ENCODE results near the gene SERPINA4. TPM values are rescaled to one million over a fixed set of nuclear protein-coding genes. Genes with fewer than 3 reads are reported as not detected.

SERPINA4 gene
- total RNA-seq, 1 experiment from 2014 or later: not detected

- no peak overlapping the region for H4K91ac ChIP-seq (ENCODE audit: insufficient read length, low read depth, low read length)
- H3K23ac ChIP-seq (ENCODE audit: insufficient read length, low read depth, low read length): no peak overlapping the region
- H4K8ac ChIP-seq (replicated peaks; ENCODE audit: insufficient read length, low read depth, low read length): no peak overlapping the region
- no peak overlapping the region for H3T11ph ChIP-seq (ENCODE audit: low read length)
- peaks cover 20% of the 10 kb centered on the region for H3K27me3 Mint-ChIP-seq (ENCODE audit: low read depth)
- H3K27me3 ChIP-seq (ENCODE audit: insufficient read depth, low read length): no peaks in the 10 kb centered on the region
- no peak; the same call in 2 of the 3 replicates for TF ChIP-seq CTCF (conservative IDR thresholded peaks at IDR 0.05)
- H3K79me1 ChIP-seq (ENCODE audit: insufficient read depth, low read depth, low read length, poor library complexity, severe bottlenecking): no peaks in the 10 kb centered on the region
- peaks cover 20 to 24% of the 10 kb centered on the region in 2 experiments for H3K4me1 Mint-ChIP-seq
- H2AFZ ChIP-seq (ENCODE audit: low read length): no peak overlapping the region
- H3K27ac ChIP-seq (ENCODE audit: insufficient read length, low read depth, low read length): no peak overlapping the region
- no peak overlapping the region for H2BK120ac ChIP-seq (ENCODE audit: low read depth, low read length, poor library complexity, severe bottlenecking)
- no CpG with 5 or more reads among the region's 3 CpGs for WGBS (ENCODE audit: extremely low coverage, insufficient read length, low lambda C conversion rate)
- peaks cover 0 to 5% (median 0%) of the 10 kb centered on the region in 3 experiments; a peak in 3 of 7 replicates for H3K36me3 Mint-ChIP-seq (ENCODE audit: insufficient read depth in 1 of 3, low read depth in 3 of 3)
- no peak overlapping the region for H3K4me3 Mint-ChIP-seq
- 0 out of 2 replicates have a peak, but pooled peaks cover 2% of the 10 kb centered on the region for H3K4me1 ChIP-seq (ENCODE audit: insufficient read depth, low read length)
- no peak overlapping the region for H4K5ac ChIP-seq (ENCODE audit: insufficient read length, low read depth, low read length)
- no peak overlapping the region for H2BK15ac ChIP-seq (ENCODE audit: low read depth, low read length)
- H2BK12ac ChIP-seq (ENCODE audit: insufficient read length, low read depth, low read length): no peak overlapping the region
- H2BK5ac ChIP-seq (ENCODE audit: insufficient read length, low read length): no peak overlapping the region
- no peak for DNase-seq
- no peak overlapping the region for H3K18ac ChIP-seq (ENCODE audit: insufficient read length, low read depth, low read length)
- no peak overlapping the region for H3K56ac ChIP-seq (ENCODE audit: insufficient read length, low read depth, low read length)
- peak overlapping the region in 2 of 3 experiments; percentile 9 to 81; a peak in 1 of 7 replicates for H3K27ac Mint-ChIP-seq
- no peak overlapping the region for H3K4ac ChIP-seq (ENCODE audit: low read depth, low read length)
- no peak overlapping the region for H3K14ac ChIP-seq (ENCODE audit: insufficient read depth, low read length)
- no peak overlapping the region for H2BK20ac ChIP-seq (ENCODE audit: low read depth, low read length, poor library complexity, severe bottlenecking)
- no peaks in the 10 kb centered on the region for H4K20me1 ChIP-seq (ENCODE audit: control insufficient read depth, insufficient read depth, insufficient read length)
- no peak overlapping the region for H3K9ac ChIP-seq (ENCODE audit: extremely low read depth, insufficient read length, low read length)
- H3K9me3 ChIP-seq (ENCODE audit: control insufficient read depth, low read depth, low read length): no peaks in the 10 kb centered on the region
- H3K9me3 Mint-ChIP-seq: no peaks in the 10 kb centered on the region
- H3K79me2 ChIP-seq (ENCODE audit: insufficient read depth, low read length): no peaks in the 10 kb centered on the region
- H3K23me2 ChIP-seq (ENCODE audit: insufficient read length, low read depth, low read length, poor library complexity, severe bottlenecking): no peaks in the 10 kb centered on the region
- no peak overlapping the region for H3K4me2 ChIP-seq (ENCODE audit: insufficient read depth, insufficient read length, low read length)
- H2AK5ac ChIP-seq (ENCODE audit: insufficient read length, low read length): no peak overlapping the region
Observed at GRCh38 chr14:94599656-94600004, 38.4 kb downstream of the SERPINA4 start.

Measured in H9 (cell line).